SK-N-SH (cell line): Measurements from ENCODE around the gene CTCF. TPM values are rescaled to one million over a fixed set of nuclear protein-coding genes. Genes with fewer than 3 reads are reported as not detected.

Experiments
- CTCF ChIA-PET: fragments of 300-600, 350-600 bp; formaldehyde crosslinking; extraction: SDS; loops from one replicate; lab custom pipeline; 2021; lab: Yijun Ruan, JAX
- POLR2A ChIA-PET: fragments of 350-600 bp; sonication (Branson Sonifier 250); formaldehyde crosslinking; extraction: SDS; loops from one replicate; lab custom pipeline; 2020; ENCODE audit warnings: antibody characterized with exemption, inconsistent platforms; lab: Yijun Ruan, JAX
- DNase-seq: peaks from one replicate; pipeline ENCODE4 v3.0.0; 2012
- H2AFZ ChIP-seq: fragments of 200-600 bp; sonication (generic); 2 replicates; pipeline ENCODE4 v1.8.1; 2016; ENCODE audit warnings: antibody characterized with exemption, mild to moderate bottlenecking, low read depth
- H3F3A ChIP-seq: fragments of 200-600 bp; sonication (generic); replicated peaks from 2 replicates; pipeline ENCODE3; 2016; ENCODE audit warnings: antibody characterized with exemption, mild to moderate bottlenecking; ENCODE audit not compliant: insufficient read depth
- H3K27ac ChIP-seq, 2 experiments: fragments of 200-500 bp in 1 of 2; fragments of 200-600 bp in 1 of 2; sonication (Bioruptor generic) in 1 of 2; sonication (generic), shearing (Covaris generic) in 1 of 2; 2 replicates each; pipeline versions ENCODE4 v1.5.1 to v1.6.1; 2014 to 2016; ENCODE audit warnings: low read depth in 2 of 2, inconsistent platforms in 1 of 2, low read length in 1 of 2, mild to moderate bottlenecking in 1 of 2, mixed read lengths in 1 of 2
- H3K27me3 ChIP-seq: fragments of 200-600 bp; sonication (generic), shearing (Covaris generic); 2 replicates; pipeline ENCODE4 v1.6.1; 2016; ENCODE audit warnings: mixed run types; ENCODE audit not compliant: insufficient read depth
- H3K36me3 ChIP-seq, 2 experiments: fragments of 200-500 bp in 1 of 2; fragments of 200-600 bp in 1 of 2; sonication (Bioruptor generic) in 1 of 2; sonication (generic) in 1 of 2; replicated peaks in 1 of 2; 2 replicates each; pipeline versions ENCODE3 to v1.5.1; 2014 to 2016; ENCODE audit warnings: low read length in 1 of 2, mild to moderate bottlenecking in 1 of 2; ENCODE audit not compliant: insufficient read depth in 2 of 2, control insufficient read depth in 1 of 2
- H3K4me1 ChIP-seq, 2 experiments: fragments of 200-500 bp in 1 of 2; fragments of 200-600 bp in 1 of 2; sonication (Bioruptor generic) in 1 of 2; sonication (generic), shearing (Covaris generic) in 1 of 2; 2 replicates each; pipeline versions ENCODE4 v1.5.1 to v1.6.1; 2014 to 2016; ENCODE audit warnings: low read depth in 1 of 2, low read length in 1 of 2, mixed run types in 1 of 2; ENCODE audit not compliant: insufficient read depth in 2 of 2, control insufficient read depth in 1 of 2
- H3K4me2 ChIP-seq: fragments of 200-600 bp; sonication (generic), shearing (Covaris generic); 2 replicates; pipeline ENCODE4 v1.6.1; 2017; ENCODE audit warnings: mixed run types
- H3K4me3 ChIP-seq, 2 experiments: fragments of 200-500 bp in 1 of 2; fragments of 200-600 bp in 1 of 2; sonication (Bioruptor generic) in 1 of 2; sonication (generic), shearing (Covaris generic) in 1 of 2; 2 replicates each; pipeline versions ENCODE4 v1.5.1 to v1.8.1; 2014 to 2016; ENCODE audit warnings: low read depth in 2 of 2, inconsistent platforms in 1 of 2, low read length in 1 of 2, mild to moderate bottlenecking in 1 of 2, mixed read lengths in 1 of 2, moderate library complexity in 1 of 2
- H3K79me2 ChIP-seq: fragments of 200-600 bp; sonication (generic); 2 replicates; pipeline ENCODE4 v1.8.1; 2017; ENCODE audit warnings: mild to moderate bottlenecking; ENCODE audit not compliant: insufficient read depth
- H3K9ac ChIP-seq: fragments of 200-600 bp; sonication (generic); 2 replicates; pipeline ENCODE4 v1.6.1; 2017; ENCODE audit warnings: mixed run types
- H3K9me2 ChIP-seq: fragments of 200-600 bp; sonication (generic); 2 replicates; pipeline ENCODE4 v1.6.1; 2017; ENCODE audit warnings: mixed run types
- H3K9me3 ChIP-seq: fragments of 200-600 bp; sonication (generic); 2 replicates; pipeline ENCODE4 v1.6.1; 2017; ENCODE audit warnings: mixed run types, mild to moderate bottlenecking, moderate library complexity
- H4K20me1 ChIP-seq: fragments of 200-600 bp; sonication (generic); 2 replicates; pipeline ENCODE4 v1.6.1; 2017; ENCODE audit warnings: mild to moderate bottlenecking, mixed run types; ENCODE audit not compliant: insufficient read depth
- CTCF ChIP-seq: fragments of 200-600 bp; sonication (generic); IDR thresholded peaks from 2 replicates; pipeline ENCODE4 v1.6.1; 2017; ENCODE audit warnings: antibody characterized with exemption, mild to moderate bottlenecking, moderate library complexity
- EZH2phosphoT487 ChIP-seq: fragments of 200-600 bp; sonication (generic); IDR thresholded peaks from 2 replicates; pipeline ENCODE4 v1.6.1; 2017; ENCODE audit warnings: low read depth, mixed run types, mild to moderate bottlenecking, antibody characterized with exemption, moderate library complexity, borderline replicate concordance
- GATA2 ChIP-seq: sonication (generic); formaldehyde crosslinking; IDR thresholded peaks from 2 replicates; pipeline ENCODE4 v1.5.0; 2020; ENCODE audit warnings: mild to moderate bottlenecking, missing genetic modification reagents
- IRF3 ChIP-seq: fragments of 150-350 bp; IDR thresholded peaks from 2 replicates; pipeline ENCODE4 v1.6.1; 2016; ENCODE audit warnings: mild to moderate bottlenecking, low read depth, low read length
- JUND ChIP-seq: IDR thresholded peaks from 2 replicates; pipeline ENCODE4 v1.4.0; 2012
- MEF2A ChIP-seq: IDR thresholded peaks from 2 replicates; pipeline ENCODE4 v1.4.0; 2012; ENCODE audit warnings: low read depth, borderline replicate concordance
- NRF1 ChIP-seq: IDR thresholded peaks from 2 replicates; pipeline ENCODE4 v1.6.1; 2012; ENCODE audit warnings: low read depth, mild to moderate bottlenecking, low read length
- RAD21 ChIP-seq: IDR thresholded peaks from 2 replicates; pipeline ENCODE4 v1.6.1; 2012; ENCODE audit warnings: mild to moderate bottlenecking, low read length
- SIN3A ChIP-seq: IDR thresholded peaks from 2 replicates; pipeline ENCODE4 v1.6.1; 2012; ENCODE audit warnings: low read depth, mild to moderate bottlenecking, low read length, moderate library complexity, borderline replicate concordance
- SMC3 ChIP-seq: IDR thresholded peaks from 2 replicates; pipeline ENCODE4 v1.6.1; 2012; ENCODE audit warnings: low read depth, low read length, improper control_type of control experiment
- TCF12 ChIP-seq: IDR thresholded peaks from 2 replicates; pipeline ENCODE4 v1.4.0; 2012
- WGBS: methylation state at CpG from one replicate; pipeline ENCODE4 v1.1.6; 2017; ENCODE audit warnings: low lambda C conversion rate; 5-methylcytosine and 5-hydroxymethylcytosine counted together
- polyA plus RNA-seq, 3 experiments: library from polyadenylated mRNA; depleted of rRNA; stranded (reverse); fragments of >200 nt; gene quantifications; 2 replicates each; pipeline ENCODE4 v1.2.3, GENCODE V29; 2012

CTCF gene
- polyA plus RNA-seq, 1 of the 3 experiments (the other 2 are of a cell fraction), result 19.6 TPM

- TF ChIP-seq IRF3 (no peak), SMC3 (no peak), EZH2phosphoT487 (no peak), JUND (no peak), GATA2 (no peak)
Observed at GRCh38 chr16:67563708-67564468, 1.6 kb downstream of the CTCF start (continued).

- ChIA-PET CTCF (interaction anchor here (1.2 to 6.6 kb wide), 2 partner anchors 44 to 79 kb away, joined by 5 to 81 read pairs; partner anchors contain the start of gene CARMIL2), POLR2A (no interaction called here)
- no peak for DNase-seq
- peaks cover 86% of the 10 kb centered on the region for H3K79me2 ChIP-seq
- H3K27me3 ChIP-seq, result no peaks in the 10 kb centered on the region
- no peaks in the 10 kb centered on the region for H3K9me3 ChIP-seq
- no peak overlapping the region for H3K9ac ChIP-seq
- H3K9me2 ChIP-seq, result no peaks in the 10 kb centered on the region
- peaks cover 0 to 13% of the 10 kb centered on the region in 2 experiments; a peak in 2 of 4 replicates for H3K4me1 ChIP-seq
- H3K4me2 ChIP-seq, result no peak overlapping the region
- peaks cover 26% of the 10 kb centered on the region for H3F3A ChIP-seq
- H3K27ac ChIP-seq, result no peak overlapping the region
- H3K4me3 ChIP-seq, result no peak overlapping the region
- H4K20me1 ChIP-seq, result peaks cover 62% of the 10 kb centered on the region
- H2AFZ ChIP-seq, result no peak overlapping the region
- WGBS, result 96% methylated on average over 8 of the region's 8 CpGs
- TF ChIP-seq CTCF (no peak), MEF2A (no peak), SIN3A (no peak), TCF12 (no peak), JUND (no peak), RAD21 (no peak), NRF1 (no peak)
- H3K36me3 ChIP-seq, result no peaks in the 10 kb centered on the region
Observed at GRCh38 chr16:67565470-67566100, 3.3 kb downstream of the CTCF start.
